Prostate gland (tissue), 2 donors: ENCODE measurements around the gene CLDN5. TPM values are rescaled to one million over a fixed set of nuclear protein-coding genes. Genes with fewer than 3 reads are reported as not detected.

Experiments used
- DNase-seq: peaks from one replicate; pipeline ENCODE4 v3.0.0-alpha.2; 2019; ENCODE audit warnings: low spot score
- H3K27ac ChIP-seq, 2 donors: fragments of 200-600 bp; sonication (generic); 2 replicates each; pipeline ENCODE4 v1.5.1; 2017 to 2019
- H3K27me3 ChIP-seq: fragments of 200-600 bp; sonication (generic); replicated peaks from 2 replicates; pipeline ENCODE4 v1.5.1; 2019; ENCODE audit not compliant: insufficient read depth
- H3K36me3 ChIP-seq, 2 donors: fragments of 200-600 bp; sonication (generic); 1 replicate in 1 of 2; 2 replicates in 1 of 2; pipeline versions ENCODE4 v1.5.1 to v1.8.1; 2017 to 2019
- H3K4me1 ChIP-seq: fragments of 200-600 bp; sonication (generic); replicated peaks from 2 replicates; pipeline ENCODE4 v1.5.1; 2019
- H3K4me3 ChIP-seq, 2 donors: fragments of 200-600 bp; sonication (generic); 2 replicates each; pipeline ENCODE4 v1.5.1; 2017 to 2019
- H3K9me3 ChIP-seq: fragments of 200-600 bp; sonication (generic); 2 replicates; pipeline ENCODE4 v1.5.1; 2017
- CTCF ChIP-seq, 4 experiments: fragments of 200-600 bp in 2 of 4; fragments of 450-650 bp in 2 of 4; sonication (generic) in 2 of 4; IDR thresholded peaks; 1 replicate in 3 of 4; 2 replicates in 1 of 4; pipeline ENCODE4 v1.5.1; 2016 to 2019; ENCODE audit warnings: antibody characterized with exemption in 4 of 4, mild to moderate bottlenecking in 2 of 4, moderate library complexity in 2 of 4
- POLR2A ChIP-seq: fragments of 450-650 bp; IDR thresholded peaks from one replicate; pipeline ENCODE4 v1.6.1; 2016; ENCODE audit warnings: antibody characterized with exemption, mild to moderate bottlenecking
- POLR2AphosphoS5 ChIP-seq: sonication (generic); formaldehyde crosslinking; IDR thresholded peaks from one replicate; pipeline ENCODE4 v1.6.1; 2017; ENCODE audit warnings: antibody characterized with exemption
- WGBS: methylation state at CpG from one replicate; pipeline ENCODE4 v1.1.5; 2018; 5-methylcytosine and 5-hydroxymethylcytosine counted together
- intact Hi-C: fragments of 100-400 bp; cut with DNase I; formaldehyde crosslinking; loops from one replicate; pipeline ENCODE4 v1.14.2; 2022
- total RNA-seq, 2 donors: library from RNA; depleted of rRNA; stranded (reverse); fragments of >200 nt; gene quantifications; one replicate each; pipeline ENCODE4 v1.1.0, GENCODE V29; 2016

CLDN5 gene
- total RNA-seq, 2 donors from 2014 or later, result 31.9 to 46.9 TPM

- intact Hi-C loops, result loop anchor here (10.0 kb wide), 1 partner anchor 126 kb away; no protein-coding TSS in a partner anchor
- H3K4me1 ChIP-seq, result no peaks in the 10 kb centered on the region
- TF ChIP-seq CTCF (IDR thresholded peaks at IDR 0.05), result no peak
- no peak for TF ChIP-seq POLR2AphosphoS5
- no peak for TF ChIP-seq POLR2A
- no peak overlapping the region for H3K27ac ChIP-seq
- H3K27me3 ChIP-seq, result no peaks in the 10 kb centered on the region
- 87% methylated on average over 3 of the region's 3 CpGs for WGBS
- H3K9me3 ChIP-seq, result no peaks in the 10 kb centered on the region
- DNase-seq, result no peak
- no peak overlapping the region for H3K4me3 ChIP-seq
- no peaks in the 10 kb centered on the region for H3K36me3 ChIP-seq
Measured at GRCh38 chr22:19498866-19499190, 25.4 kb downstream of the CLDN5 start.

GRCh38 chr22:19498154-19498865, 25.9 kb downstream of the CLDN5 start:
- TF ChIP-seq POLR2A (no peak), POLR2AphosphoS5 (no peak), CTCF (IDR thresholded peaks at IDR 0.05) (no peak)
- H3K4me3 ChIP-seq, result no peak overlapping the region
- no peaks in the 10 kb centered on the region for H3K27me3 ChIP-seq
- no peaks in the 10 kb centered on the region for H3K36me3 ChIP-seq
- 97% methylated on average over 7 of the region's 7 CpGs for whole genome bisulfite sequencing
- no peaks in the 10 kb centered on the region for H3K9me3 ChIP-seq
- DNase-seq, result no peak
- no peaks in the 10 kb centered on the region for H3K4me1 ChIP-seq
- no peak overlapping the region for H3K27ac ChIP-seq
- intact Hi-C loops, result loop anchor here (10.0 kb wide), 1 partner anchor 126 kb away; no protein-coding TSS in a partner anchor

- no peak for DNase-seq
- Histone ChIP-seq H3K9me3 (no peaks in the 10 kb centered on the region), H3K27ac (no peak overlapping the region), H3K4me1 (no peaks in the 10 kb centered on the region), H3K36me3 (no peaks in the 10 kb centered on the region), H3K27me3 (no peaks in the 10 kb centered on the region), H3K4me3 (no peak overlapping the region)
- intact Hi-C loops, result loop anchor here (10.0 kb wide), 1 partner anchor 128 kb away; no protein-coding TSS in a partner anchor
- TF ChIP-seq CTCF (IDR thresholded peaks at IDR 0.05), result no peak
- no peak for TF ChIP-seq POLR2AphosphoS5
- no peak for TF ChIP-seq POLR2A
- 50% methylated on average over 3 of the region's 3 CpGs for WGBS
Measured at GRCh38 chr22:19497245-19497644, 27.0 kb downstream of the CLDN5 start.

GRCh38 chr22:19496324-19496630, 27.9 kb downstream of the CLDN5 start:
- DNase-seq, result no peak
- Histone ChIP-seq H3K4me1 (no peaks in the 10 kb centered on the region), H3K9me3 (no peaks in the 10 kb centered on the region), H3K36me3 (no peaks in the 10 kb centered on the region), H3K27me3 (no peaks in the 10 kb centered on the region), H3K27ac (no peak overlapping the region), H3K4me3 (no peak overlapping the region)
- 97% methylated on average over 3 of the region's 3 CpGs for WGBS
- no peak for TF ChIP-seq CTCF (IDR thresholded peaks at IDR 0.05)
- no peak for TF ChIP-seq POLR2AphosphoS5
- no peak for TF ChIP-seq POLR2A
- intact Hi-C loops, result loop anchor here (10.0 kb wide), 1 partner anchor 129 kb away; no protein-coding TSS in a partner anchor
